K562 (cell line): ENCODE data around the gene CTSH. TPM values are rescaled to one million over a fixed set of nuclear protein-coding genes. Genes with fewer than 3 reads are reported as not detected.

ENCODE experiments used
- ATAC-seq: fragments of 200-7000 bp; cut with Tn5 transposase; 3 replicates; pipeline ENCODE4 v1.9.1; 2020; ENCODE audit warnings: moderate library complexity
- BruUV-seq: library from RNA; stranded (reverse); fragments of 400-500 nt; replicated peaks from 2 replicates; lab custom pipeline; 2021; lab: Mats Ljungman, UMichigan
- CTCF ChIA-PET: fragments of 300-600 bp; formaldehyde crosslinking; extraction: SDS; loops from one replicate; lab custom pipeline; 2021; ENCODE audit warnings: low intra/inter-chr PET ratio; lab: Yijun Ruan, JAX
- POLR2A ChIA-PET: fragments of 300-600, 350-650 bp; sonication (Branson Sonifier 250); formaldehyde crosslinking; extraction: SDS; loops from one replicate; lab custom pipeline; 2021; ENCODE audit warnings: antibody characterized with exemption, inconsistent platforms; lab: Yijun Ruan, JAX
- DNase-seq, 4 experiments: peaks; one replicate each; pipeline versions ENCODE4 v3.0.0 to v3.0.0-alpha.2; 2011 to 2018; ENCODE audit warnings: low spot score in 3 of 4, mixed read lengths in 3 of 4; ENCODE audit errors: extremely low read depth in 1 of 4
- FAIRE-seq: peaks from 2 replicates; lab custom pipeline; 2011; peaks lifted over from hg19 to GRCh38; lab: Jason Lieb, UNC
- H2AFZ ChIP-seq: 2 replicates; pipeline ENCODE4 v1.6.0; 2011; ENCODE audit warnings: low read depth, low read length, control low read depth, inconsistent platforms
- H3K27ac ChIP-seq: fragments of 200-600 bp; 3 replicates; pipeline ENCODE4 v1.8.0; 2011; ENCODE audit warnings: low read depth, mild to moderate bottlenecking, control low read depth, inconsistent platforms, low read length, moderate library complexity, mixed read lengths; ENCODE audit errors: extremely low read depth
- H3K27me3 ChIP-seq, 2 experiments: fragments of 300-600 bp in 1 of 2; 2 replicates in 1 of 2; 3 replicates in 1 of 2; pipeline versions ENCODE4 v1.6.0 to v1.8.0; 2011; ENCODE audit warnings: inconsistent platforms in 2 of 2, low read length in 2 of 2, mild to moderate bottlenecking in 1 of 2, mixed read lengths in 1 of 2, moderate library complexity in 1 of 2; ENCODE audit not compliant: control insufficient read depth in 2 of 2, insufficient read depth in 2 of 2
- H3K36me3 ChIP-seq: fragments of 300-600 bp; 3 replicates; pipeline ENCODE4 v1.8.0; 2011; ENCODE audit warnings: mild to moderate bottlenecking, low read length, inconsistent platforms; ENCODE audit not compliant: control insufficient read depth, insufficient read depth
- H3K4me1 ChIP-seq, 2 experiments: fragments of 200-600 bp in 1 of 2; replicated peaks in 1 of 2; 2 replicates in 1 of 2; 3 replicates in 1 of 2; pipeline versions ENCODE4 v1.5.1 to v1.8.0; 2011; ENCODE audit warnings: inconsistent platforms in 2 of 2, low read length in 2 of 2, mild to moderate bottlenecking in 1 of 2, mixed read lengths in 1 of 2, moderate library complexity in 1 of 2; ENCODE audit not compliant: control insufficient read depth in 2 of 2, insufficient read depth in 2 of 2
- H3K4me2 ChIP-seq: 2 replicates; pipeline ENCODE4 v1.6.1; 2011; ENCODE audit warnings: low read length, control low read depth, inconsistent platforms, mixed read lengths; ENCODE audit not compliant: insufficient read depth
- H3K4me3 ChIP-seq: fragments of 200-600 bp; sonication (generic), shearing (Covaris generic); 2 replicates; pipeline ENCODE4 v1.5.1; 2016; ENCODE audit warnings: control low read depth, inconsistent platforms
- H3K79me2 ChIP-seq: fragments of 200-600 bp; 3 replicates; pipeline ENCODE4 v1.8.0; 2011; ENCODE audit warnings: low read length, inconsistent platforms; ENCODE audit not compliant: control insufficient read depth, insufficient read depth
- H3K9ac ChIP-seq, 2 experiments: 2 replicates each; pipeline versions ENCODE4 v1.6.0 to v1.6.1; 2011; ENCODE audit warnings: low read depth in 2 of 2, low read length in 2 of 2, control low read depth in 1 of 2, inconsistent platforms in 1 of 2, mild to moderate bottlenecking in 1 of 2, mixed read lengths in 1 of 2; ENCODE audit not compliant: insufficient read depth in 1 of 2
- H3K9me1 ChIP-seq: one replicate; pipeline ENCODE4 v1.6.0; 2011; ENCODE audit warnings: inconsistent platforms, mild to moderate bottlenecking, low read length, moderate library complexity; ENCODE audit not compliant: control insufficient read depth, insufficient read depth
- H3K9me3 ChIP-seq: replicated peaks from 2 replicates; pipeline ENCODE4 v1.5.1; 2011; ENCODE audit warnings: low read depth, low read length, inconsistent platforms; ENCODE audit not compliant: control insufficient read depth, insufficient read depth
- H4K20me1 ChIP-seq: replicated peaks from 2 replicates; pipeline ENCODE4 v1.6.1; 2011; ENCODE audit warnings: low read length, inconsistent platforms, mixed read lengths; ENCODE audit not compliant: control insufficient read depth, insufficient read depth
- MCM5 ChIP-seq: fragments of 450-650 bp; IDR thresholded peaks from 2 replicates; pipeline ENCODE4 v1.6.1; 2016; ENCODE audit warnings: low read depth
- POLR2A ChIP-seq: fragments of 450-650 bp; conservative IDR thresholded peaks from 2 replicates; pipeline ENCODE4 v1.6.1; 2016
- ZNF316 ChIP-seq: fragments of 450-650 bp; IDR thresholded peaks from 2 replicates; pipeline ENCODE4 v1.6.1; 2016
- ZNF766 ChIP-seq: fragments of 200-800 bp; sonication (Bioruptor generic); conservative IDR thresholded peaks from 2 replicates; pipeline ENCODE4 v1.6.1; 2016; ENCODE audit warnings: missing genetic modification characterization, missing compliant biosample characterization
- ZSCAN32 ChIP-seq: fragments of 450-650 bp; formaldehyde crosslinking; IDR thresholded peaks from 2 replicates; pipeline ENCODE4 v1.4.0; 2020; ENCODE audit warnings: mild to moderate bottlenecking, moderate library complexity
- WGBS: fragments of 100-300 bp; shearing (Covaris generic); methylation state at CpG from one replicate; pipeline ENCODE4 v1.1.6; 2016; ENCODE audit warnings: low coverage, mixed read lengths; ENCODE audit not compliant: insufficient coverage; ENCODE audit errors: missing lambda C conversion rate; 5-methylcytosine and 5-hydroxymethylcytosine counted together
- in situ Hi-C: fragments of 300-500 bp; cut with MboI; formaldehyde crosslinking; loops from 4 replicates; pipeline ENCODE4 v1.15.0; 2018; ENCODE audit warnings: inconsistent platforms, mixed read lengths
- intact Hi-C: fragments of 100-400 bp; cut with micrococcal nuclease; formaldehyde crosslinking; loops from 2 replicates; pipeline ENCODE4 v1.14.2; 2022
- polyA plus RNA-seq, 8 experiments: library from polyadenylated mRNA; depleted of rRNA in 4 of 8; stranded (reverse) in 5 of 8; unstranded in 3 of 8; fragments of >200 nt; fragmentation: Nextera tagmentation in 2 of 8; fragmentation: Illumina TruSeq in 1 of 8; extraction: Ambion mirVana in 2 of 8; extraction: Trizol in 1 of 8; gene quantifications; 2 replicates each; pipeline versions ENCODE4 v1.2.1 to v1.2.3, GENCODE V29; 2011 to 2014; ENCODE audit warnings: inconsistent platforms in 1 of 8, missing spikeins in 1 of 8
- total RNA-seq, 7 experiments: library from RNA; depleted of rRNA in 6 of 7; stranded (reverse); fragments of >200 nt in 6 of 7; fragmentation: Illumina TruSeq in 2 of 7; extraction: Trizol in 2 of 7; gene quantifications; 2 replicates each; pipeline versions ENCODE4 v1.2.1 to v1.2.3, GENCODE V29; 2011 to 2021; ENCODE audit warnings: low replicate concordance in 1 of 7

CTSH gene
- total and polyA plus RNA-seq, 9 of the 15 experiments (the other 6 are each of a cell fraction or from before 2014, with no cell fraction given): 15.0 to 462 (median 173) TPM

- H3K4me1 ChIP-seq: peaks cover 9 to 11% of the 10 kb centered on the region in 2 experiments
- H3K4me3 ChIP-seq: no peak overlapping the region
- peaks cover 5% of the 10 kb centered on the region; the same call in 1 of the 3 replicates for H3K79me2 ChIP-seq
- no peaks in the 10 kb centered on the region for H3K27me3 ChIP-seq
- BruUV-seq: no TSS peak
- ChIA-PET POLR2A (interaction anchor here (0.6 to 3.3 kb wide), 3 partner anchors 11 to 70 kb away, joined by 3 to 17 read pairs (median 3); no protein-coding TSS in a partner anchor), CTCF (no interaction called here)
- peaks cover 6% of the 10 kb centered on the region for H4K20me1 ChIP-seq
- H3K27ac ChIP-seq: no peak overlapping the region
- H3K36me3 ChIP-seq: peaks cover 91% of the 10 kb centered on the region
- intact Hi-C loops: loop anchor here (10.0 kb wide), 1 partner anchor 280 kb away; no protein-coding TSS in a partner anchor
- DNase-seq (no peak), FAIRE-seq (no peak), ATAC-seq (no peak)
- H2AFZ ChIP-seq: no peak overlapping the region
- H3K4me2 ChIP-seq: no peak overlapping the region
- H3K9ac ChIP-seq: no peak overlapping the region
- TF ChIP-seq ZNF766 (CRISPR knock-in tag) (no peak), ZSCAN32 (CRISPR knock-in tag) (no peak), ZNF316 (peak; percentile 56; the same call in 1 of the 2 replicates), POLR2A (0 out of 2 replicates have a peak, but pooled peaks have one; percentile 23), MCM5 (no peak)
- 86% methylated on average over 5 of the region's 6 CpGs for WGBS
- in situ Hi-C loops: loop anchor here (10.0 kb wide), 1 partner anchor 280 kb away; no protein-coding TSS in a partner anchor
- no peaks in the 10 kb centered on the region for H3K9me3 ChIP-seq
- H3K9me1 ChIP-seq: no peaks in the 10 kb centered on the region
These were observed 40.1 kb downstream of the CTSH start for GRCh38 chr15:78904599-78905358.
